ENCODE data around the gene CERS6.

GRCh38 chr2:168503901-168504300, 47.8 kb downstream of the CERS6 start:
- no peak for TF ChIP-seq POLR2AphosphoS5 (IDR thresholded peaks at IDR 0.05; ENCODE audit: insufficient read depth in 1 of 2, low read depth in 1 of 2)
- TF ChIP-seq CTCF (IDR thresholded peaks at IDR 0.05), result no peak
- TF ChIP-seq POLR2A (IDR thresholded peaks at IDR 0.05), result no peak
